Measurements from ENCODE around the gene FITM1.

Gene FITM1

DNA sequence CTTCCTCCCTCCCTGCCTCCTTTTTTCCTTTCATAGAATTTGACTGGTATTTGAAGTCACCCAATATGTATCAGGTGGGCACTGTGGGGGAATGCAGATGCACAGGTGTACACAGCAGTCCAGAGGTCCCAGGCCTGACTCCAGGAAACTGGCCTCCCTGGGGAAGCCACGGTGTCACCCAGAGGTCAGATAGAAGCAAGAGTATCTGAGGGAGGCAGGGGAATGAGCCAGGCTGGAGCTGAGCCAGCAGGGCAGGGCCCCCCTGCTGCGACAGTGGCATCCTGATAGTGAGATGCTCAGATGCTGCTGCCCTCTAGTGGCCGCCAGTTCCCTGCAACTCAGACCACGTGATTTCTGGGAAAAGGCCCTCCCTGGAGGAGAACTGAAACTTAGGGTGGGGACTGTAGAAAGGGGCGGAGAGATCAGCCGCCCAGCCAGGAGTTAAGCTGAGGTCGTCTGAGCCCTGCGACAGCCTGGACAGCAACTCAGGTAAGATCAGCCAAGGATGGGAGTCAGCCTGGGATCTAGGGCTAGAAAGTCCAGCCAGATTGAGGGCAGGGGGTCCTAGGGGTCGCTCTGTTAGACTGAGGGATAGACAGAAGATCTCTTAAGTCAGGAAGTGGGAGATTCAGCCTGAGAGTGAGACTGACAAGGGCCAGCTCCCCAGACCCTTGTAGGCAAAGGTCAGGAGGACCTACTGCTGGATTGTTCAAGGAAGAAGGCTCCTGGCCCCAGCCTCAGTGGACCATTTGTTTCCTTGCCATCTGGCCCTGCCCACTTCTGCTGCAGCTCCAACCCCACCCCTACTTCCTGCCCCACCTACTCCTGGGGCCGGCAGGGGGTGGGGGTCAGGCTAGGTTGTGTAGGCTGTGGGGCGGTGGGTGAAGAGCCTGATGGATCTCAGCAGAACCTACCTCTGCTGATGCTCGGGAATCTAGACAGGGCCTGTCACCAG is 30.7 kb downstream of the FITM1 start, which contains the start of gene IRF9:
TSS of gene IRF9 (plus strand) at position 416 of the 955 bp plus-strand sequence. CDS start 880 bp downstream, outside the sequence.
- Histone ChIP-seq H2AFZ (ENCODE audit: low read length) (0 out of 2 replicates have a peak within 1 kb of the TSS, but pooled peaks have one; percentile 11), H3K9ac (ENCODE audit: low read length) (peak within 1 kb of the TSS; percentile 76)
- peak; percentile 82 for DNase-seq

DNA sequence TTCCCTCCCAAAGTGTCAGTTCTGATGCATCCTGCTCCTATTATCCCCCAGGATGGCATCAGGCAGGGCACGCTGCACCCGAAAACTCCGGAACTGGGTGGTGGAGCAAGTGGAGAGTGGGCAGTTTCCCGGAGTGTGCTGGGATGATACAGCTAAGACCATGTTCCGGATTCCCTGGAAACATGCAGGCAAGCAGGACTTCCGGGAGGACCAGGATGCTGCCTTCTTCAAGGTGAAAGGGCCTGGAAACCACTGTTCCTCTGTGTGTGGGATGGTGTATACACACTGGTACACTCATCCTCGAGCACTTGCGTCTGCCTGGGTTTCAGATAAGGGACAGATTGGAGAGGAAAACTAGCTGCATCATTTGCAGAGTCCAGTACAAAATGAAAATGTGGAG is 31.6 kb downstream of the FITM1 start:
- H3K27ac ChIP-seq (ENCODE audit: low read length) = no peak overlapping the region
- H2AFZ ChIP-seq (ENCODE audit: low read length) = no peak overlapping the region
- H3K4me3 ChIP-seq (ENCODE audit: low read length) = peak overlapping the region; percentile 73
- TF ChIP-seq, protein P1, sequence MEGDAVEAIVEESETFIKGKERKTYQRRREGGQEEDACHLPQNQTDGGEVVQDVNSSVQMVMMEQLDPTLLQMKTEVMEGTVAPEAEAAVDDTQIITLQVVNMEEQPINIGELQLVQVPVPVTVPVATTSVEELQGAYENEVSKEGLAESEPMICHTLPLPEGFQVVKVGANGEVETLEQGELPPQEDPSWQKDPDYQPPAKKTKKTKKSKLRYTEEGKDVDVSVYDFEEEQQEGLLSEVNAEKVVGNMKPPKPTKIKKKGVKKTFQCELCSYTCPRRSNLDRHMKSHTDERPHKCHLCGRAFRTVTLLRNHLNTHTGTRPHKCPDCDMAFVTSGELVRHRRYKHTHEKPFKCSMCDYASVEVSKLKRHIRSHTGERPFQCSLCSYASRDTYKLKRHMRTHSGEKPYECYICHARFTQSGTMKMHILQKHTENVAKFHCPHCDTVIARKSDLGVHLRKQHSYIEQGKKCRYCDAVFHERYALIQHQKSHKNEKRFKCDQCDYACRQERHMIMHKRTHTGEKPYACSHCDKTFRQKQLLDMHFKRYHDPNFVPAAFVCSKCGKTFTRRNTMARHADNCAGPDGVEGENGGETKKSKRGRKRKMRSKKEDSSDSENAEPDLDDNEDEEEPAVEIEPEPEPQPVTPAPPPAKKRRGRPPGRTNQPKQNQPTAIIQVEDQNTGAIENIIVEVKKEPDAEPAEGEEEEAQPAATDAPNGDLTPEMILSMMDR (IDR thresholded peaks at IDR 0.05; ENCODE audit: low read length) = no peak
- no peak for TF ChIP-seq EZH2phosphoT487 (IDR thresholded peaks at IDR 0.05; ENCODE audit: low read length)
- no peak for TF ChIP-seq EZH2 (optimal IDR thresholded peaks at IDR 0.05; ENCODE audit: low read depth, low read length)
- no peaks in the 10 kb centered on the region for H3K36me3 ChIP-seq (replicated peaks; ENCODE audit: insufficient read depth, low read length)
- H3K9ac ChIP-seq (ENCODE audit: low read length) = peak overlapping the region; percentile 76; the same call in 1 of the 2 replicates
- no peak for DNase-seq
- no peaks in the 10 kb centered on the region for H4K20me1 ChIP-seq (ENCODE audit: insufficient read depth, low read length)
- no peaks in the 10 kb centered on the region for H3F3A ChIP-seq (ENCODE audit: insufficient read depth, low read length)
- H3K4me1 ChIP-seq (ENCODE audit: low read length) = no peaks in the 10 kb centered on the region
- peaks cover 12% of the 10 kb centered on the region for H3K79me2 ChIP-seq (ENCODE audit: low read length)
- no peaks in the 10 kb centered on the region for H3K9me2 ChIP-seq (replicated peaks; ENCODE audit: insufficient read depth, low read length)
- no peaks in the 10 kb centered on the region for H3K9me3 ChIP-seq (replicated peaks; ENCODE audit: insufficient read depth, low read length)
- H3K4me2 ChIP-seq (ENCODE audit: low read depth, low read length) = peak overlapping the region; percentile 93
- no peaks in the 10 kb centered on the region for H3K27me3 ChIP-seq (replicated peaks; ENCODE audit: insufficient read depth, low read length)

More for the DNA sequence above, 30.7 kb downstream of the FITM1 start, which contains the start of gene IRF9:
- Histone ChIP-seq H3K9me3 (replicated peaks; ENCODE audit: insufficient read depth, low read length) (no peaks in the 10 kb centered on the region), H3K27ac (ENCODE audit: low read length) (peak within 1 kb of the TSS; percentile 50; the same call in 1 of the 2 replicates), H3F3A (ENCODE audit: insufficient read depth, low read length) (no peaks in the 10 kb centered on the region), H3K9me2 (replicated peaks; ENCODE audit: insufficient read depth, low read length) (no peaks in the 10 kb centered on the region), H4K20me1 (ENCODE audit: insufficient read depth, low read length) (no peaks in the 10 kb centered on the region), H3K36me3 (replicated peaks; ENCODE audit: insufficient read depth, low read length) (no peaks in the 10 kb centered on the region), H3K4me3 (ENCODE audit: low read length) (peak within 1 kb of the TSS; percentile 73), H3K79me2 (ENCODE audit: low read length) (peaks cover 12% of the 10 kb centered on the region), H3K4me2 (ENCODE audit: low read depth, low read length) (peak within 1 kb of the TSS; percentile 93), H3K27me3 (replicated peaks; ENCODE audit: insufficient read depth, low read length) (no peaks in the 10 kb centered on the region), H3K4me1 (ENCODE audit: low read length) (no peaks in the 10 kb centered on the region)
- no peak for TF ChIP-seq EZH2phosphoT487 (IDR thresholded peaks at IDR 0.05; ENCODE audit: low read length)
- TF ChIP-seq, protein P1 (IDR thresholded peaks at IDR 0.05; ENCODE audit: low read length) = peak; percentile 69

DNA sequence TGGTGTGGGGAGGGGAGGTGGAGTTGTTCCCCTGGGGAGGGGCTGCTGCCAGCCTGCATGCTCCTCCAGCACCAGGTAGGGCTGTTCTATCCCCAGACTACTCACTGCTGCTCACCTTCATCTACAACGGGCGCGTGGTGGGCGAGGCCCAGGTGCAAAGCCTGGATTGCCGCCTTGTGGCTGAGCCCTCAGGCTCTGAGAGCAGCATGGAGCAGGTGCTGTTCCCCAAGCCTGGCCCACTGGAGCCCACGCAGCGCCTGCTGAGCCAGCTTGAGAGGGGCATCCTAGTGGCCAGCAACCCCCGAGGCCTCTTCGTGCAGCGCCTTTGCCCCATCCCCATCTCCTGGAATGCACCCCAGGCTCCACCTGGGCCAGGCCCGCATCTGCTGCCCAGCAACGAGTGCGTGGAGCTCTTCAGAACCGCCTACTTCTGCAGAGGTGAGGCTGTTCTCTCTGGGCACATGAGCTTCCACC is 34.1 kb downstream of the FITM1 start:
- Histone ChIP-seq H3K4me2 (ENCODE audit: low read depth, low read length) (no peak overlapping the region), H3K79me2 (ENCODE audit: low read length) (peaks cover 12% of the 10 kb centered on the region), H4K20me1 (ENCODE audit: insufficient read depth, low read length) (no peaks in the 10 kb centered on the region), H2AFZ (ENCODE audit: low read length) (no peak overlapping the region), H3K27me3 (replicated peaks; ENCODE audit: insufficient read depth, low read length) (no peaks in the 10 kb centered on the region), H3K9ac (ENCODE audit: low read length) (no peak overlapping the region), H3K9me2 (replicated peaks; ENCODE audit: insufficient read depth, low read length) (no peaks in the 10 kb centered on the region), H3K27ac (ENCODE audit: low read length) (no peak overlapping the region), H3K9me3 (replicated peaks; ENCODE audit: insufficient read depth, low read length) (no peaks in the 10 kb centered on the region), H3F3A (ENCODE audit: insufficient read depth, low read length) (no peaks in the 10 kb centered on the region), H3K36me3 (replicated peaks; ENCODE audit: insufficient read depth, low read length) (no peaks in the 10 kb centered on the region), H3K4me1 (ENCODE audit: low read length) (no peaks in the 10 kb centered on the region), H3K4me3 (ENCODE audit: low read length) (no peak overlapping the region)
- TF ChIP-seq, protein P1 (IDR thresholded peaks at IDR 0.05; ENCODE audit: low read length) = no peak
- no peak for TF ChIP-seq EZH2phosphoT487 (IDR thresholded peaks at IDR 0.05; ENCODE audit: low read length)
- TF ChIP-seq EZH2 (optimal IDR thresholded peaks at IDR 0.05; ENCODE audit: low read depth, low read length) = no peak
- DNase-seq = no peak
